GM18867 (cell line): Measurements from ENCODE around the gene HSPB1.
A peak's percentile ranks its signal among the peaks of the same experiment; 100 is the strongest.
"Not testable (repeated sequence)": the region's sequence is repeated elsewhere in the genome, so short reads cannot be mapped to it uniquely, and the experiment has no call there.

ENCODE experiments used
- ATAC-seq: cut with Tn5 transposase; IDR thresholded peaks from one replicate; pipeline ENCODE4 v1.9.1; 2021; ENCODE audit warnings: mild to moderate bottlenecking, moderate library complexity; ENCODE audit not compliant: unreplicated experiment

The HSPB1 gene

DNA sequence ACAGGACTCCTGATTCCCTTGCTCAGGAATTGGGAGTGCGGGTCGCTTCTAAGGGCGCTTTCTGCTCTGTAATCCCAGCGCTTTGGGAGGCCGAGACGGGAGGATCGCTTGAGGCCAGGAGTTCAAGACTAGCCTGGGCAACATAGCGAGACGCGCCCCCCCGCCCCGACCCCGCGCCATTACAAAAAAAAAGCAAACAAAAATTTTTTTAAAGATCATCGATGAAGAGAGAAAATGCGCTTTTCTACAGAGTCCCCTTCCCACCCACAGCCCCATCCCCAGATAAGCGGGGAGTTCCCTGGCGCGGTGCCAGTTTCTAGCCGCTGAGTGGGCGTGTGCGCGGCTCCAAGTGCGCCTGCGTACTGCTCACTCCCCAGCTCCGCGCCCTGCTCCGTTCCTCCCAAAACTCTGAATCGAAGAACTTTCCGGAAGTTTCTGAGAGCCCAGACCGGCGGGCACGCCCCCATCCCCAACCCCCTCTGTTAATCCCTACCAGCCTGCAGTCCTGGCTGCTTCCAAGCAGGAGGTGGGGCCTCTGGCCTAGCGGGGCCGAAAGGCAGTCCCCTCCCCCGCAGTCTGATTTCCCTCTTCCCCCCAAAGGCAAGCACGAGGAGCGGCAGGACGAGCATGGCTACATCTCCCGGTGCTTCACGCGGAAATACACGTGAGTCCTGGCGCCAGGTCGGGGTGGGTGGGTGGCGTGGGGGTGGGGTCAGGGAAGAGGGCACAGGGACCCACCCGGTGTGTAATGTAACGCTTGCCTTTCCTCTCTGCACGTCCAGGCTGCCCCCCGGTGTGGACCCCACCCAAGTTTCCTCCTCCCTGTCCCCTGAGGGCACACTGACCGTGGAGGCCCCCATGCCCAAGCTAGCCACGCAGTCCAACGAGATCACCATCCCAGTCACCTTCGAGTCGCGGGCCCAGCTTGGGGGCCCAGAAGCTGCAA lies 1.0 kb downstream of the HSPB1 start:
- peak; percentile 40 for ATAC-seq

- no peak for ATAC-seq
Measured at GRCh38 chr7:76304888-76305375, 2.5 kb downstream of the HSPB1 start.

GRCh38 chr7:76308874-76309273 lies 6.4 kb downstream of the HSPB1 start:
- ATAC-seq: not testable (repeated sequence)

DNA sequence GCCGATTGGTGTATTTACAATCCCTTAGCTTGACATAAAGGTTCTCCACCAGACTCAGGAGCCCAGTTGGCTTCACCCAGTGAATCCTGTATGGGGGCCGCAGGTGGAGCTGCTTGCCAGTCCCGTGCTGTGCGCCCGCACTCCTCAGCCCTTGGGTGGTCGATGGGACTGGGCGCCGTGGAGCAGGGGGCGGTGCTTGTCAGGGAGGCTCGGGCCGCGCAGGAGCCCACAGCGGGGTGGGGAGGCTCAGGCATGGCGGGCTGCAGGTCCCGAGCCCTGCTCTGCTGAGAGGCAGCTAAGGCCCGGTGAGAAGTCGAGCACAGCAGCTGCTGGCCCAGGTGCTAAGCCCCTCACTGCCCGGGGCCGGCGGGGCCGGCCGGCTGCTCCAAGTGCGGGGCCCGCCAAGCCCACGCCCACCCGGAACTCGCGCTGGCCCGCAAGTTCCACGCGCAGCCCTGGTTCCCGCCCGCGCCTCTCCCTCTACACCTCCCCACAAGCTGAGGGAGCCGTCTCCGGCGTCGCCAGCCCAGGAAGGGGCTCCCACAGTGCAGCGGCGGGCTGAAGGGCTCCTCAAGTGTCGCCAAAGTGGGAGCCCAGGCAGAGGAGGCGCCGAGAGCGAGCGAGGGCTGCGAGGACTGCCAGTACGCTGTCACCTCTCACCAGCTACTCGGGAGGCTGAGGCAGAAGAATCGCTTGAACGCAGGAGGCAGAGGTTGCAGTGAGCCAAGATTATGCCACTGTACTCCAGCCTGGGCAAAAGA lies 7.0 kb downstream of the HSPB1 start:
- ATAC-seq: not testable (repeated sequence)

DNA sequence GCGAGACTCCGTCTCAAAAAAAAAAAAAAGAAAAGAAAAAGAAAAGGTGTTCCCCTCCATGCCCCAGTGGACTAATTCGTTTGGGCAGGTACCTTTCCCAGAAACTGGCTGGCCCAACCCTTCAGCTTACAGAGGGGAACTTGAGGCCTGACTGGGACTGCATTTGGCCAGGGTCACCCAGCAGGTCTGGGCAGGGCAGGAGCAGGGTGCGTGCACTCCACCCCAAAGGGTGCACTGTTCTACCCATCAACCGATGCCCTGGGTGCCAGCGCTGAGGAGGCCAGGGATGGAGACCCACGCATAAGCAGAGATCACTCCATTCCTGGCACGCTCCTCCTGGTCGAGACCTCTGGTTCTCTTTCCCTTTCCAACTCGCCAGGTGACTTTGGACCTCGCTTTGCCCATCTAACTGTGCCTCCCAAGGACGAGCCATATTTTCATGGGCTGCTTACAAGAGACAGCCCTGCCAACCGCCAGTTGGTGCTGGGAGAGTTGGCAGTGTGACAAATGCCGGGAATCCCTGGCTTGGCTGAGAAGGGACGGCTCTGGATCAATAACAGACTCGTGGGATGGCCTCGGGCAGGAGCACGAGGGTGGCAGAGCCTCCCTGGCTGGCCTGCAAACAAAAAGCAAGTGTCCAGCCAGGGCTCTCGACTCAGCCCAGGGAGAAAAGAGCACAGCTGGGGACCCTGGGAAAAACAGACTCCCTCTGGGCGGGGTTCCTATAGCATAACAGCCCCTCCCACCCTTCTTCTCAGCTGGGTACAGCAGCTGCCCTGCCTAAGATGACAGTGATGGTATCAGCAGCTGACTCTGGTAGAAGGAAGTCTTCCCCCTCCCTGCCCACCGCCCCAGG lies 7.9 kb downstream of the HSPB1 start:
- no peak for ATAC-seq

DNA sequence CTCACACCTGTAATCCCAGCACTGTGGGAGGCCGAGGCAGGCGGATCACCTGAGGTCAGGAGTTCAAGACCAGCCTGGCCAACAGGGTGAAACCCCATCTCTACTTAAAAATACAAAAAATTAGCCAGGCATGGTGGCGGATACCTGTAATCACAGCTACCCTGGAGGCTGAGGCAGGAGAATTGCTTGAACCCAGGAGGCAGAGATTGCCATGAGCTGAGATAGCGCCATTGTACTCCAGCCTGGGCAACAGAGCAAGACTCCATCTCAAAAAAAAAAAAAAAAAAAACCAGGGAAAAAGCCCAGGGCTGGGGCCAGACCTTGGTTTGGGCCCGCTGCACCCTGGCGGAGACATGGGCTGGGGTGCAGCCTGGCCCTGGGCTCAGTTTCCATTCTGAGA lies 9.4 kb downstream of the HSPB1 start:
- not testable (repeated sequence) for ATAC-seq

DNA sequence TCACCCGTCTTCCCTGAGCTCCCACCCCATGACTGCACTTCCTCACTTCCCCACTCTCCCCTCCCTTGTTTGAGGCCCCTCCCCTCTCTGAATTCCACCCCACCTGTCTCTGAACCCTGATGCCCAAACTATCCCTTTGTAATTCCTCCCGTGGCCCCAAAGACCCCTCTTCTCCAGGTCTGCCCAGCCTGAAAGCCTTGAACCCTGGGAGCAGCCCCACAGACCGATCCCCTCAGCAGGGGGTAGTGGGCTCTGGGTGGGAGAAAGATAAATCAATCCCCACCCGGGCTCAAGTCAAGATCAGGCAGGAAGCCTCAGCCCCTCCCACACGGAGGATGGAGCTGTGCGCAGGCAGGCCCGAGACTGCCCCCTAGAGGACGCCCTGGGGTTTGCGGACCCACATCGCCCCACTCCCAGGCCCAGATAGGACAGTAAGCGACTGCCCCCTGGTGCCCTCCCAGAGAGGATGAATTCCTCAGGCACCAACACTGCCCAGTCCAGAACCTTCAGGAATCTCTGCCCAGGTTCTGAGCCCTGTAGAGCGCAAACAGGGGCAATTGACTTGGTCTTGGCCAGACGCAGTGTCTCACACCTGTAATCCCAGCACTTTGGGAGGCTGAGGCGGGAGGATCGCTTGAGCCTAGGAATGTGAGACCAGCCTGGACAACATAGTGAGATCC lies 11.7 kb downstream of the HSPB1 start:
- ATAC-seq: peak; percentile 39

DNA sequence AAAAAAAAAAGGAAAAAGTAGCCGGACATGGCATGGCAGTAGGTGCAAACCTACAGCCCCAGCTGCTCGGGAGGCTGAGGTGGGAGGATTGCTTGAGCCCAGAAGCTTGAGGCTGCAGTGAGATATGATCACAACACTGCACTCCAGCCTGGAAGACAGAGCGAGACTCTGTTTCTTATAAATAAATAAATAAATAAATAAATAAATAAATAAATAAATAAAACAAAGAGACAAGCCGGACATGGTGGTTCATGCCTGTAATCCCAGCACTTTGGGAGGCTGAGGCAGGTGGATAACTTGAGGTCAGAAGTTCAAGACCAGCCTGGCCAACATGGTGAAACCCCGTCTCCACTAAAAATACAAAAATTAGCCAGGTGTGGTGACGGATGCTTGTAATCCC lies 12.3 kb downstream of the HSPB1 start:
- ATAC-seq: not testable (repeated sequence)

DNA sequence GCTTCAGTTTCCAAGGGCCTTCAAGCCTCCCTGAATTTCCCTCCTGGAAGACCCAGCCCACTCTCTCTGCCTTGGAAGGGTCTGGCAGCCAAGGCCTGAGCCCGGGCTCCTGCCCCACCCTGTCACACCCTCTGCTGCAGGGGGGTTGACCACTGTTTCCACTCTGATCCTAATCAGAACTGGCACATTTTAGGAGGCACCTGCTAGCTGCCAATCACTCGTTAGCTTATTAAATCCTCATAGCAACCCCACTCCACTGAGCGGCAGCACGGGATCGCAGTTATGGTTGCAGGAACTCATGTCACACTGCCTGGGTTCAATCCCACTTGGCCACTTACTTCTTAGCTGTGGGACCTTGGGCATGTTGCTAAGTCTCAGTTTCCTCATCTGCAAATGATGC lies 12.9 kb downstream of the HSPB1 start:
- ATAC-seq: no peak

DNA sequence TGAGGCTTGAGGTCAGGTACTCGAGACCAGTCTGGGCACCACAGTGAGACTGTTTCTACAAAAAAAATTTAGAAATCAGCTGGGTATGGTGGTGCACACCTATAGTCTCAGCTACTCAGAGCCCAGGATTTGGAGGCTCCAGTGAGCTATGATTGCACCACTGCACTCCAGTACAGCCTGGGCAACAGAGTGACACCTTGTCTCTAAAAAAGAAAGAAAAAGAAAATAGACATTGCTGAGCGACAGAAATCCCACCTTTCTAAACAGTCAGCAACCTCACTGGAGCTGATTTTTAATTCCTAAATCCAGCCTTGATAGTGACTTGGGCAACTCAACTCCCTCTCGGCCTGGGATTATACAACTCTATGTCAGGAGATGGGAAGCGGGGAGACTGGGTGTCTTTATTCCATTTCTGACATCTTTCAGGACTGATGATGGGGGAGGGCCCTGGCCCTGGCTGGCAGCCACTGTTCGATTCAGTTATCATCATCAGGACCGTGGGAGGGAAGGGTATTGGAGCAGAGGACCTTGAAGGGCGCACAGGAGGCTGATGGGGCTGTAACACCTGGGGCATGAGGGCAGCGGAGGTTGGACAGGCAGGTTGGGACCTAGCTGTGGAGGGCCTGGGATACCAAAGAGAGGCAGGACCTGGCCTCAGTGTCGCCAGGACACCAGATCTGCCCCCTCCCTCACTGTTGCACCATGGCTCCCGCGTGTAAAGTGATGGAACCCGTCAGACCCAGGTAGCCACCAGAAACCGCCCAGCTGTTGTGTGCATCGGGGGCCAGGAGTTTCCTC lies 14.7 kb downstream of the HSPB1 start:
- ATAC-seq: no peak

- peak; percentile 90 for ATAC-seq
Measured at GRCh38 chr7:76317782-76318487, 15.5 kb downstream of the HSPB1 start.

- ATAC-seq: peak; percentile 41
Measured at GRCh38 chr7:76318488-76319353, 16.2 kb downstream of the HSPB1 start.

DNA sequence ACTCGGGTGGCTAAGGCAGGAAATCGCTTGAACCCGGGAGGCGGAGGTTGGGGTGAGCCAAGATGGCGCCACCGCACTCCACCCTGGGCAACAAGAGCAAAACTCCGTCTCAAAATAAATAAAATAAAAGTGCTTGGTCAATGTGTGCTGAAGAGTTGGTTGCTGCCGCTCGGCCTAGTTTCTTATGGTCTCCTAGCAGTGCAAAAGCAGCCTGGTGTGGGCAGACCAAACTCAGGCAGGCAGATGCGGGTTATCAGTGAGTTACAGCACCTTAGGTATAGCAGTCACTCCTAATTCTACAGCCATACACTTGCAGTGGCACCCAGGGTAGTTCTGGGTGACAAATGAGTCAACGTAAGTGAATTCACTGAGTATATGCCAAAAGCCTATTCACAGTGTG lies 22.6 kb downstream of the HSPB1 start:
- ATAC-seq: no peak

DNA sequence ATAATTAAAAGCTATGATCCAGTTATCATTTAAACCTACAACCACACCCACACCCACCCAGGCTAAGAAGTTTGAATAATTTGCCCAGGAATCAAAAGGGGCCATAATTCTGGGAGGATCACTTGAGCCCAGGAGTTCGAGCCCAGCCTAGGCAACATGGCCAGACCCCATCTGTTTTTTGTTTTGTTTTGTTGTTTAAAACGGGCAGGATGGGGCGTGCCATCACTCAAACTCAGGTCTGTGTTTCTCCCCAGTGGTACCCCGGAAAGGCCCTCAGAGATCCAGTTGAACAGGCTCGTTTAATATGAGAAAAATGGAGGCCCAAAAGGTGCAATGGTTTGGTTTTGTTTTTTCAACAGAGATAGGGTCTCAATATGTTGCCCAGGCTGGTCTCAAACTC lies 23.3 kb downstream of the HSPB1 start:
- no peak for ATAC-seq

- ATAC-seq: no peak
Measured at GRCh38 chr7:76326646-76327233, 24.3 kb downstream of the HSPB1 start.

- ATAC-seq: no peak
Measured at GRCh38 chr7:76327610-76328009, 25.1 kb downstream of the HSPB1 start.

GRCh38 chr7:76328389-76328788 lies 25.9 kb downstream of the HSPB1 start:
- ATAC-seq: no peak

DNA sequence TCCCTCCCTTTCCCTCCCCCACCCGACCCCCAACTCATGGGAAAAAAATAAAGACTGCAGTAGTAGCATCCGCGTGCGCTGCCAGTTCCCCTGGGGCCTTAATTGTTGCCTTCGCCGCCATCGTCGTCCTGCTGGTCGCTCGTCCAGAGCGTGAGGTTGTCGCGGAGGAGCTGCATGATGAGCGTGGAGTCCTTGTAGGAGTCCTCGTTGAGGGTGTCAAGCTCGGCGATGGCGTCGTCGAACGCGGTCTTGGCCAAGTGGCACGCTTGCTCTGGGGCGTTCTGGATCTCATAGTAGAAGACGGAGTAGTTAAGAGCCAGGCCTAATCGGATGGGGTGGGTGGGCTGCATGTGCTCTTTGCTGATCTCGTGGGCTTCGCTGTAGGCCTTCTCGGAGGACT lies 27.0 kb downstream of the HSPB1 start:
- ATAC-seq: no peak
